ENCODE results near the gene IFFO2.

Gene IFFO2

GRCh38 chr1:18919197-18919905 lies 37.1 kb downstream of the IFFO2 start:
- no peak overlapping the region for H3K4me3 Mint-ChIP-seq
- H3K4me1 Mint-ChIP-seq (ENCODE audit: low read depth): peaks cover 15% of the 10 kb centered on the region
- peaks cover 9% of the 10 kb centered on the region for H3K36me3 Mint-ChIP-seq (ENCODE audit: low read depth)
- H3K9me3 Mint-ChIP-seq: no peaks in the 10 kb centered on the region
- no peaks in the 10 kb centered on the region for H3K27me3 Mint-ChIP-seq (ENCODE audit: low read depth)
- H3K27ac Mint-ChIP-seq: no peak overlapping the region
- DNase-seq (ENCODE audit: low spot score): no peak

DNA sequence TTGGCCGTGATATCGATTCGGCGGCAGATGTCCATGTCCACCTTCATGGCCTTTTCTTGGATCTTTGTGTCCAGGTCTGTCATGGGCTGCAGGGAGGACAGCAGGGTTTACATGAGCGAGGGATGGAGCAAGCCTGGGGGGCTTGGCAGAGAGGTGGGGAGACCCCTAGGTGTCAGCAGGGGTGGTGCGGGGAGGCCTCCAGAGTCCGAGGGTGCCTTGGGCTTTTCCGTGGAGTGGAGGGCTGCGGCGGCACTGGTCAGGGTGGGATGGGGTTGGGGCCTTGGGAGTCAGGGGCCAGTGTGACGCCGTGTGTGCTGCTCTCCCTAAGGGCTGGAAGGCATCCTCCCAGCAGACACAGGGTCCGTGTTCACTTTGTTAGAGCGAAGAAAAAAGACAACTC lies 38.1 kb downstream of the IFFO2 start:
- Mint-ChIP-seq H3K36me3 (ENCODE audit: low read depth) (peaks cover 9% of the 10 kb centered on the region), H3K4me3 (no peak overlapping the region), H3K9me3 (no peaks in the 10 kb centered on the region), H3K27me3 (ENCODE audit: low read depth) (no peaks in the 10 kb centered on the region), H3K27ac (no peak overlapping the region), H3K4me1 (ENCODE audit: low read depth) (peaks cover 8% of the 10 kb centered on the region)
- DNase-seq (ENCODE audit: low spot score): no peak

GRCh38 chr1:18917071-18917799 lies 39.2 kb downstream of the IFFO2 start:
- H3K4me3 Mint-ChIP-seq: no peak overlapping the region
- H3K4me1 Mint-ChIP-seq (ENCODE audit: low read depth): peaks cover 3% of the 10 kb centered on the region
- H3K36me3 Mint-ChIP-seq (ENCODE audit: low read depth): peaks cover 11% of the 10 kb centered on the region
- H3K9me3 Mint-ChIP-seq: no peaks in the 10 kb centered on the region
- DNase-seq (ENCODE audit: low spot score): no peak
- no peak overlapping the region for H3K27ac Mint-ChIP-seq
- H3K27me3 Mint-ChIP-seq (ENCODE audit: low read depth): no peaks in the 10 kb centered on the region

DNA sequence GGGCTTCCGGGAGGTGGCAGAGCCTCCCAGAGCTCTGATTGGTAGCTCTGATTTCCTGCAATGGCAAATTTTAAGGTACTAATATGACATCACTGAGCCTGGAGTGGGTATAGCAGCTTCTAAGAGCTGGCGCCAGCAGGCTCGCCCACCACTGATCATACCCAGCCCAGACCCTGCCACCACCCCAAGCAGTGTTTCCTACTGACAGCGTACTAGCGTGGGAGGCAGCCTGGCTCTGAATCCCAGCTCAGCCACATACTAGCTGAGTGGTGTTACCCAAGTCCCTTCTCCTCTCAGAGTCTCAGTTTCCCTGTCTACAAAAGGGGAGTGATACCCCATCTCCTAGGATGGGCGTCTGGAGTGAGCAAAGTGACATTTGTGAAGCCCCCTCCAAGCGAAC lies 41.1 kb downstream of the IFFO2 start:
- Mint-ChIP-seq H3K36me3 (ENCODE audit: low read depth) (peaks cover 23% of the 10 kb centered on the region), H3K4me1 (ENCODE audit: low read depth) (peaks cover 3% of the 10 kb centered on the region), H3K27me3 (ENCODE audit: low read depth) (no peaks in the 10 kb centered on the region), H3K27ac (no peak overlapping the region), H3K4me3 (no peak overlapping the region), H3K9me3 (no peaks in the 10 kb centered on the region)
- no peak for DNase-seq (ENCODE audit: low spot score)

GRCh38 chr1:18913065-18913835 lies 43.2 kb downstream of the IFFO2 start:
- Mint-ChIP-seq H3K4me3 (no peak overlapping the region), H3K4me1 (ENCODE audit: low read depth) (peaks cover 3% of the 10 kb centered on the region), H3K36me3 (ENCODE audit: low read depth) (peaks cover 38% of the 10 kb centered on the region), H3K27me3 (ENCODE audit: low read depth) (no peaks in the 10 kb centered on the region), H3K27ac (peak overlapping the region; percentile 63), H3K9me3 (no peaks in the 10 kb centered on the region)
- peak; percentile 66 for DNase-seq (ENCODE audit: low spot score)

GRCh38 chr1:18912550-18912949 lies 43.9 kb downstream of the IFFO2 start:
- no peak overlapping the region for H3K27ac Mint-ChIP-seq

GRCh38 chr1:18908911-18909771 lies 47.3 kb downstream of the IFFO2 start:
- Mint-ChIP-seq H3K4me3 (no peak overlapping the region), H3K9me3 (no peaks in the 10 kb centered on the region), H3K27ac (no peak overlapping the region), H3K27me3 (ENCODE audit: low read depth) (no peaks in the 10 kb centered on the region), H3K36me3 (ENCODE audit: low read depth) (peaks cover 40% of the 10 kb centered on the region), H3K4me1 (ENCODE audit: low read depth) (peaks cover 4% of the 10 kb centered on the region)
- DNase-seq (ENCODE audit: low spot score): no peak

More at GRCh38 chr1:18912550-18912949, 43.9 kb downstream of the IFFO2 start:
- Mint-ChIP-seq H3K27me3 (ENCODE audit: low read depth) (no peaks in the 10 kb centered on the region), H3K9me3 (no peaks in the 10 kb centered on the region), H3K4me3 (no peak overlapping the region), H3K4me1 (ENCODE audit: low read depth) (peaks cover 6% of the 10 kb centered on the region), H3K36me3 (ENCODE audit: low read depth) (peaks cover 39% of the 10 kb centered on the region)
- DNase-seq (ENCODE audit: low spot score): no peak

DNA sequence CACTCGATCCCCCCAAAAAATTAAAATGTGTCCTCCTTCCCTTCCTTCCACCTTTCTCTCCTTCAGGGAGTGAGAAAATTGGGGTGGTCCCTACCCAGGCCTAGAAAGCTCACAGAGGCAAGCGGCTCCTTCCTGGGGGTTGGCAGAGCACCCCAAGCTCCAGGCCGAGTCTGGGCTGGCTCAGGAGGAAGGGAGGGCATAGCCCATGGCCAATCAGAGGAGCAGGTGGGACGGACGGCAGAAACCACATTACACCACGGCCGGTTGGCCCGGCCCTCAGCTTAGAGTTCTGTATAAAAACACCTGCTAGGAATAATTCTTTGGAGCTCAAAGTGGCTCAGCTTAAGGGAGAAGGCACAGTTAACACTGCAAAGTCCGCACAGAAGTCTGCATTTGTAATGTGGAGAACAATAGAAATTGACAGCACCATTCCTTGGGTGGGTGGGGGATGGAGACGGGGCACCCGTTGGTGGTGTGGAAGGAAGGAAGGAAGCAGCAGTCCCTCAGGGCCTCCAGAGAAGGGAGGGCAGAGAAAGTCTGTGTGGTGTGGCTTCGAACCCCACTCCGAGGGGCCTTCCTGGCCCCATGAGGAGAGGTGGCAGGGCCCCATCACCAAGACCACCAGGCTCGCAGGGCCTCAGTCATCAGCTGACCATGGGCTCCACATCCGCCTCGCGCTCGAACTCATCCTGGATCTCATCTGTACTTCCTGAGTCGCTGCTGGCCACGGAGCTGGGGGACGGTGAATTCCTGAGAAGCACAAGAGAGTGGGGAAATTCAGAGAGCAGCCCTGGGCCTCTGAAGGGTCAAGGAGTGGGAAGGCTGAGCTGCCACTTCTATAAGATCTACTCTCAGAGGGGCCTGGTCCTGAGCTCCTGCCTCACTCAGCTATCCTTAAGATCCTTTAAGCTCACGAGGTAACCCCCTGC lies 48.3 kb downstream of the IFFO2 start:
- no peak overlapping the region for H3K4me3 Mint-ChIP-seq
- no peaks in the 10 kb centered on the region for H3K9me3 Mint-ChIP-seq

DNA sequence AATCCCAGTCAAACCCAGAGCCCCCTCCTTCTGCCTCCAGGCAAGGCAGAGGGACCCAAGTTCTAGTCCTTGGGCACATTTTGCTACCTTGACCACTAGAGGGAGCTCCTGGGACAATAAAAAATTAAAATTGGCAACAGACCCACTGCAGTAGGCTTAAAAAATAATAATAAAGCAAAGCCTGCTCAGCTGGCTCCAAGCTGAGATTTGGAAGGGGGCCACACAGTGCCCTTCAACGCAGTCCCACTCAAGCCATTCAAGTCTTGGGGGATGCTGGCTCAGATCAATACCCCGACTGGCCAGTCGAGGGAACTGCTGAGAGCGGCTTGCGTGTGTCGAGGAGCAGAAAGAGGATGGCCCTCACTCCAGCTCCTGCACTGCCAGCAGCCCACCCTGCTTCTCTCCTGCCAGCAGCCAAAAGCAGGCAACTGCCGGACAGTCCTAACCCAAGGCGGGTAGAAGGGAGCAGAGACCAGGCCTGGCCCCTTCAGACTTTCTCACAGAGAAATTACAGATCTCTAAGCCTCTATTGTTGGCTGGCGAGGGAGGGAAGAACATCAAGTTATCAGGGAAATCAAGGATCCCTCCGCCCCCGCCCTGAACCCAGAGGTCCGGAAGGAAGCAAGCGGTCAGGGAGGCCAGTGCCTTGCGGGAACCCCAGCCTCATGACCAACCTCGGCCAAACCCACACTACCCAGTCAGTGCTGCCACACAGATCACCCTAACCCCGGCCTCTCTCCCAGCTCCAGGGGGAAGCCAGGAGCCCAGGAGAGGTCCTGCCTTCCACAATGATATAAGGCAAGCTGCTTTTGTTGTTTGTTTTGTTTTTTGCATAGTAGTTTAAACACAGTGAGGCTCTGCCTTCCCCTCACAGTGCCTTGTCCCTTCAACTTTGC lies 49.2 kb downstream of the IFFO2 start:
- no peak overlapping the region for H3K27ac Mint-ChIP-seq
- no peaks in the 10 kb centered on the region for H3K9me3 Mint-ChIP-seq
- DNase-seq (ENCODE audit: low spot score): peak; percentile 38
- no peak overlapping the region for H3K4me3 Mint-ChIP-seq
- peaks cover 39% of the 10 kb centered on the region for H3K36me3 Mint-ChIP-seq (ENCODE audit: low read depth)
- H3K27me3 Mint-ChIP-seq (ENCODE audit: low read depth): no peaks in the 10 kb centered on the region
- H3K4me1 Mint-ChIP-seq (ENCODE audit: low read depth): peaks cover 11% of the 10 kb centered on the region

More for the DNA sequence above, 48.3 kb downstream of the IFFO2 start:
- Mint-ChIP-seq H3K4me1 (ENCODE audit: low read depth) (peaks cover 10% of the 10 kb centered on the region), H3K27me3 (ENCODE audit: low read depth) (no peaks in the 10 kb centered on the region), H3K36me3 (ENCODE audit: low read depth) (peaks cover 40% of the 10 kb centered on the region), H3K27ac (no peak overlapping the region)
- DNase-seq (ENCODE audit: low spot score): no peak

GRCh38 chr1:18903291-18903756 lies 53.2 kb downstream of the IFFO2 start:
- peaks cover 9% of the 10 kb centered on the region for H3K36me3 Mint-ChIP-seq (ENCODE audit: low read depth)
- DNase-seq (ENCODE audit: low spot score): no peak
- H3K4me1 Mint-ChIP-seq (ENCODE audit: low read depth): peaks cover 18% of the 10 kb centered on the region
- H3K9me3 Mint-ChIP-seq: no peaks in the 10 kb centered on the region
- H3K27me3 Mint-ChIP-seq (ENCODE audit: low read depth): no peaks in the 10 kb centered on the region
- peak overlapping the region; percentile 88 for H3K4me3 Mint-ChIP-seq
- peak overlapping the region; percentile 68 for H3K27ac Mint-ChIP-seq

DNA sequence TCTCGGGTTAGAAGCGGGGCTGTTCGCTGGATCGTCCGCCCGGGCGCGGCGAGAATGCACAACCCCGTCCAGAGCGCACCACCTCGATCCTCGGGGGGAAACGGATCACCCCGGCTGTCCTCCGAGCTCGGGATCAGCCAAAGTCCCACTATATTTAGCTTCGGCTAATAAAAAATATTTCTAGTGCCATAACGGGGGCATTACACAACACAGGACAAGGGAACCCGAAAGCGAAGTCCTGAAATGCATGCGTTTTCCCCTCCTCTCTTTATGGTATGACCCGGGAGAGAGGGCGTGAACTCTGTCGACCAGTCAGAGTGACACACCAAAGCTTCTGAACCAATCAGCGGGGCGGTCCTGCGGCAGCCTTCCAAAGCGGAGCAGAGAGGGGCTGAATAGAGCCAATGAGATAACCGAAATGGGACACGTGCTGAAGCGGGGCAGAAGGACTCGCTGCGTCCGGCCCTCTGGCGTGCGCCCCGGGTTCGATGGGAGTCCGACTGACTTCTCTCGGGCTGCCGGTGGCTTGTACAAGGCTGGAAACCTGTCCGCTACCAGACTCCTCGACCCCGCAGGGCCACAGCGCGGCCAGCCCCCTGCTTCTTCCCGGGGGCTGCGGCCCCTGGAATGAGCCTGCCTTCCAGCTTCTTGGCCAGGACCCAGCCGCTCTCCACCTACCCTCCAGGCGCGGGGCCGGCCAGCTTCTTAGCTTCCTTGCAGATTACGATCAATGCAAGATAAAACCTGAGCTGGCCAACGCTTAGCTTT lies 53.8 kb downstream of the IFFO2 start, which contains the start of gene ALDH4A1:
ALDH4A1 (minus strand) TSS at position 33 of the 768 bp plus-strand sequence; CDS start at position 1, 32 bp downstream.
- peaks cover 6% of the 10 kb centered on the region for H3K36me3 Mint-ChIP-seq (ENCODE audit: low read depth)
- H3K4me1 Mint-ChIP-seq (ENCODE audit: low read depth): peaks cover 16% of the 10 kb centered on the region
- H3K27me3 Mint-ChIP-seq (ENCODE audit: low read depth): no peaks in the 10 kb centered on the region
- H3K4me3 Mint-ChIP-seq: peak within 1 kb of the TSS; percentile 88
- DNase-seq (ENCODE audit: low spot score): peak; percentile 94
- peak within 1 kb of the TSS; percentile 96 for H3K27ac Mint-ChIP-seq
- no peaks in the 10 kb centered on the region for H3K9me3 Mint-ChIP-seq

Measured in T-helper 2 cell treated with Interferon-gamma antibody and Interleukin-4, amounts not matched to agents 5 μg/mL and 100 μg/mL, for 36 hours (primary cell).